ENCODE data around the gene HSPH1.

- TF ChIP-seq, protein P1, sequence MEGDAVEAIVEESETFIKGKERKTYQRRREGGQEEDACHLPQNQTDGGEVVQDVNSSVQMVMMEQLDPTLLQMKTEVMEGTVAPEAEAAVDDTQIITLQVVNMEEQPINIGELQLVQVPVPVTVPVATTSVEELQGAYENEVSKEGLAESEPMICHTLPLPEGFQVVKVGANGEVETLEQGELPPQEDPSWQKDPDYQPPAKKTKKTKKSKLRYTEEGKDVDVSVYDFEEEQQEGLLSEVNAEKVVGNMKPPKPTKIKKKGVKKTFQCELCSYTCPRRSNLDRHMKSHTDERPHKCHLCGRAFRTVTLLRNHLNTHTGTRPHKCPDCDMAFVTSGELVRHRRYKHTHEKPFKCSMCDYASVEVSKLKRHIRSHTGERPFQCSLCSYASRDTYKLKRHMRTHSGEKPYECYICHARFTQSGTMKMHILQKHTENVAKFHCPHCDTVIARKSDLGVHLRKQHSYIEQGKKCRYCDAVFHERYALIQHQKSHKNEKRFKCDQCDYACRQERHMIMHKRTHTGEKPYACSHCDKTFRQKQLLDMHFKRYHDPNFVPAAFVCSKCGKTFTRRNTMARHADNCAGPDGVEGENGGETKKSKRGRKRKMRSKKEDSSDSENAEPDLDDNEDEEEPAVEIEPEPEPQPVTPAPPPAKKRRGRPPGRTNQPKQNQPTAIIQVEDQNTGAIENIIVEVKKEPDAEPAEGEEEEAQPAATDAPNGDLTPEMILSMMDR (IDR thresholded peaks at IDR 0.05 in 4 of 5, conservative IDR thresholded peaks at IDR 0.05 in 1 of 5), result no peak
- TF ChIP-seq POLR2A (IDR thresholded peaks at IDR 0.05), result no peak
These were observed 10.8 kb upstream of the HSPH1 start for GRCh38 chr13:31172535-31172934.
